Uterus (tissue), 2 donors: ENCODE measurements around the gene RSRC1.

Experiments
- POLR2A ChIP-seq, 2 donors: fragments of 450-650 bp; IDR thresholded peaks; one replicate each; pipeline ENCODE4 v1.6.1; 2016; ENCODE audit warnings: antibody characterized with exemption in 2 of 2, mild to moderate bottlenecking in 1 of 2, moderate library complexity in 1 of 2
- TF ChIP-seq, protein P1 (sequence below), 4 experiments: fragments of 200-600 bp in 2 of 4; fragments of 450-650 bp in 2 of 4; sonication (generic) in 2 of 4; IDR thresholded peaks; one replicate each; pipeline ENCODE4 v1.5.1; 2016 to 2019; ENCODE audit warnings: antibody characterized with exemption in 4 of 4, mild to moderate bottlenecking in 2 of 4, moderate library complexity in 1 of 4

DNA sequence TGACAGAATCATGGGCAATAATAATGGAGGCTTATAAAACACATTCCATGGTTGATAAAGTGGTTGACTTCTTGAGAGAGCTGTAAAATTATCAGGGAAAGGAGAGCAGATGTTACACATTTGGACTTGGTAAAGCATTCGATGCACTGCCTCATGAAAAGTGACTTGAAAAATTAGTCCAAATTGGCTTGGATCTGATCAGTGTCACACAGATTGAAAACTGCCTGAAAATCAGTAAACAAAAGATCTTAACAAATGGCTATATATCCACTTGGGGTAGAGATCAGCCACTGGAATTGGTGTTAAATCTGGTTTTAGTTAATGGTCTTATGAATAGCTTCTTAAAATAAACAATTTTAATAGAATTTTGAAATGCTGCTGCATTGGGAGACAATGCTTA, 24.0 kb upstream of the RSRC1 start:
- TF ChIP-seq, protein P1, sequence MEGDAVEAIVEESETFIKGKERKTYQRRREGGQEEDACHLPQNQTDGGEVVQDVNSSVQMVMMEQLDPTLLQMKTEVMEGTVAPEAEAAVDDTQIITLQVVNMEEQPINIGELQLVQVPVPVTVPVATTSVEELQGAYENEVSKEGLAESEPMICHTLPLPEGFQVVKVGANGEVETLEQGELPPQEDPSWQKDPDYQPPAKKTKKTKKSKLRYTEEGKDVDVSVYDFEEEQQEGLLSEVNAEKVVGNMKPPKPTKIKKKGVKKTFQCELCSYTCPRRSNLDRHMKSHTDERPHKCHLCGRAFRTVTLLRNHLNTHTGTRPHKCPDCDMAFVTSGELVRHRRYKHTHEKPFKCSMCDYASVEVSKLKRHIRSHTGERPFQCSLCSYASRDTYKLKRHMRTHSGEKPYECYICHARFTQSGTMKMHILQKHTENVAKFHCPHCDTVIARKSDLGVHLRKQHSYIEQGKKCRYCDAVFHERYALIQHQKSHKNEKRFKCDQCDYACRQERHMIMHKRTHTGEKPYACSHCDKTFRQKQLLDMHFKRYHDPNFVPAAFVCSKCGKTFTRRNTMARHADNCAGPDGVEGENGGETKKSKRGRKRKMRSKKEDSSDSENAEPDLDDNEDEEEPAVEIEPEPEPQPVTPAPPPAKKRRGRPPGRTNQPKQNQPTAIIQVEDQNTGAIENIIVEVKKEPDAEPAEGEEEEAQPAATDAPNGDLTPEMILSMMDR (IDR thresholded peaks at IDR 0.05): no peak
- no peak for TF ChIP-seq POLR2A (IDR thresholded peaks at IDR 0.05)
